GM12864 (cell line): Measurements from ENCODE around the gene RAB40B.

Experiments used
- DNase-seq: peaks from one replicate; pipeline ENCODE4 v3.0.0-alpha.2; 2011; ENCODE audit warnings: low read depth
- H3K4me3 ChIP-seq: 2 replicates; pipeline ENCODE4 v1.5.1; 2011; ENCODE audit warnings: mild to moderate bottlenecking, low read depth, low read length, control low read depth
- TF ChIP-seq, protein P1 (sequence below): IDR thresholded peaks from 2 replicates; pipeline ENCODE4 v1.5.1; 2011; ENCODE audit warnings: low read depth, mild to moderate bottlenecking, moderate library complexity, low read length, control low read depth, inconsistent platforms; ENCODE audit errors: missing control alignments

Gene RAB40B

GRCh38 chr17:82645516-82645915 is 53.0 kb downstream of the RAB40B start:
- no peak for DNase-seq
- TF ChIP-seq, protein P1, sequence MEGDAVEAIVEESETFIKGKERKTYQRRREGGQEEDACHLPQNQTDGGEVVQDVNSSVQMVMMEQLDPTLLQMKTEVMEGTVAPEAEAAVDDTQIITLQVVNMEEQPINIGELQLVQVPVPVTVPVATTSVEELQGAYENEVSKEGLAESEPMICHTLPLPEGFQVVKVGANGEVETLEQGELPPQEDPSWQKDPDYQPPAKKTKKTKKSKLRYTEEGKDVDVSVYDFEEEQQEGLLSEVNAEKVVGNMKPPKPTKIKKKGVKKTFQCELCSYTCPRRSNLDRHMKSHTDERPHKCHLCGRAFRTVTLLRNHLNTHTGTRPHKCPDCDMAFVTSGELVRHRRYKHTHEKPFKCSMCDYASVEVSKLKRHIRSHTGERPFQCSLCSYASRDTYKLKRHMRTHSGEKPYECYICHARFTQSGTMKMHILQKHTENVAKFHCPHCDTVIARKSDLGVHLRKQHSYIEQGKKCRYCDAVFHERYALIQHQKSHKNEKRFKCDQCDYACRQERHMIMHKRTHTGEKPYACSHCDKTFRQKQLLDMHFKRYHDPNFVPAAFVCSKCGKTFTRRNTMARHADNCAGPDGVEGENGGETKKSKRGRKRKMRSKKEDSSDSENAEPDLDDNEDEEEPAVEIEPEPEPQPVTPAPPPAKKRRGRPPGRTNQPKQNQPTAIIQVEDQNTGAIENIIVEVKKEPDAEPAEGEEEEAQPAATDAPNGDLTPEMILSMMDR = no peak

DNA sequence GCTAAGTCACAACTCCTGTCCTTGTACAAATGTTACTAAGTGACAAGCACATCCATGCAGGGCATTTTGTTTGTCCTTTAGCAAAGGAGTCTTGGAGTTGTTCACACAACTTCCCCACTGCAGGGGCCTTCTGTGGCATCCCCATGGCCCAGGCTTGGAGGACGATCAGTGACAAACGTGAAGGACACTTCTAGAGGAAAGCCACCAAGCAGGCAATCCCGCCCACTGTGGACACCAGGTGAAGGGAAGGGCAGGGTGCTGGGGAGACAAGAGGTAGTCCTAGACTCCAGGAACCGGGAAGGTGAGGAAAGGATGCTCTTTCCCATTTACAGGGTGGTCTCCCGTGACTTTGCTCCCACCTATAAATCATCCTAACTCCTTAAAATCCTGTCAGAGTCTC is 54.4 kb downstream of the RAB40B start:
- TF ChIP-seq, protein P1 = no peak
- no peak for DNase-seq
- no peak overlapping the region for H3K4me3 ChIP-seq

More at GRCh38 chr17:82645516-82645915, 53.0 kb downstream of the RAB40B start:
- H3K4me3 ChIP-seq = no peak overlapping the region

DNA sequence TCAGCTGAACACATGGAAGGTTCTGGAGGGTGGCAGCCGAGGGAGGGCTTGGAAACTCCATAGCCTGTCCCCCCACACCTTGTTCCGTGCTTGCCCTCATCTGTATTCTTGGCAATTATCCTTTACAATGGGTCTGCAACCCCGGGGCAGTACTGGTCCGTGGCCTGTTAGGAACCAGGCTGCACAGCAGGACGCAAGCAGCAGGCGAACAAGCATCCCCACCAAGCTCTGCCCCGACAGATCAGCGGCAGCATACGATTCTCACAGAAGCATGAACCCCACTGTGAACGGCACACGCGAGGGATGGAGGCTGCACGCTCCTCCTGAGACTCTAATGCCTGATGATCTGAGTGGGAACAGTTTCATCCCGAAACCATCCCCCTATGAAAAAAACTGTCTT is 56.5 kb downstream of the RAB40B start:
- H3K4me3 ChIP-seq = no peak overlapping the region
- DNase-seq = no peak
- TF ChIP-seq, protein P1 = no peak

- H3K4me3 ChIP-seq = no peak overlapping the region
- TF ChIP-seq, protein P1 = no peak
- no peak for DNase-seq
Observed at GRCh38 chr17:82640036-82640435, 58.5 kb downstream of the RAB40B start.

DNA sequence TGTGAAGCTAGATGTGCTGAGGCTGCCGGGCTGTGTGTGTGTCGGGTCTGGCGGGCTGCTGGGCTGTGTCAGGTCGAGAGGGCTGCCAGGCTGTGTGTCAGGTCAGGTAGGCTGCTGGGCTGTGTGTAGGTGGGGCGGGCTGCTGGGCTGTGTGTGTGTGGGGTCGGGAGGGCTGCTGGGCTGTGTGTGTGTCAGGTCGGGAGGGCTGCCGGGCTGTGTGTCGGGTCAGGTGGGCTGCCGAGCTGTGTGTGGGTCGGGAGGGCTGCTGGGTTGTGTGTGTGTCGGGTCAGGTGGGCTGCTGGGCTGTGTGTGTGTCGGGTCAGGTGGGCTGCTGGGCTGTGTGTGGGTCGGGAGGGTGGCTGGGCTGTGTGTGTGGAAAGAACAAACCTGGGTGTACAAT is 58.9 kb downstream of the RAB40B start:
- no peak for DNase-seq
- TF ChIP-seq, protein P1 = no peak
- no peak overlapping the region for H3K4me3 ChIP-seq

DNA sequence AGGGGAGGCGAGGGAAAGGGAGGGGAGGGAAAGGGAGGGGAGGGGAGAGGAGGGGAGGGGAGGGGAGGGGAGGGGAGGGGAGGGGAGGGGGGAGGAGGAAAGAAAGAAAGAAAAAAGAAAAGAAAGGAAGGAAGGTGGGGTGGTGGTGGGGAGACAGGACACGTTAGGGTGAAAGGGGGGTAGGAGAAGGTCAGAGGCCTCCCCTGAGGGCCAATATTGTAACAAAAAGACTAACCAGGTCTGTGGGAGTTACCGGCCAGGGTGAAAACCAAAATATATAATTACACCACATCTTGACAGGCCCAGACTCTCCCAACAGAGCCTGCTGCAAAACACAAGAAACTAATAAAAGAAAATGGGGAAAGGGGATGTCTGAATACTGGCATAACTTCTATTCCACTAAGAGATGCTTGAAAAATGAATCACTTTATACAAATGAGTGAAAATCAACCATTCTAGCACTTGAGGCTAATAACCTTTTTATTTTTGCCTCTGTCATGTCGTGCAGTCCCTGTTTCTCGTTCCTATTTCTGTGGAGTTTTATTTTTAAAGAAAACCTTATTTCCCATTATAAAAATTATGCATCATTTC is 60.2 kb downstream of the RAB40B start:
- TF ChIP-seq, protein P1 = no peak
- DNase-seq = no peak
- H3K4me3 ChIP-seq = no peak overlapping the region
